Thymus (tissue), 11 donors: ENCODE data around the gene SPAG17. TPM values are rescaled to one million over a fixed set of nuclear protein-coding genes. Genes with fewer than 3 reads are reported as not detected.
A peak's percentile ranks its signal among the peaks of the same experiment; 100 is the strongest.

Experiments
- DNase-seq, 9 donors: peaks; one replicate each; pipeline ENCODE4 v3.0.0-alpha.2; 2013; ENCODE audit warnings: low spot score in 9 of 9, low read depth in 6 of 9, missing footprints in 1 of 9
- H3K27ac ChIP-seq, 2 donors: one replicate each; pipeline ENCODE4 v1.5.1; 2013; ENCODE audit warnings: control low read depth in 1 of 2, low read depth in 1 of 2, low read length in 1 of 2, mild to moderate bottlenecking in 1 of 2, moderate library complexity in 1 of 2
- H3K27me3 ChIP-seq, 2 donors: one replicate each; pipeline ENCODE4 v1.5.1; 2013; ENCODE audit warnings: low read length in 1 of 2; ENCODE audit not compliant: control insufficient read depth in 2 of 2, insufficient read depth in 1 of 2
- H3K36me3 ChIP-seq, 2 donors: one replicate each; pipeline ENCODE4 v1.5.1; 2013; ENCODE audit warnings: low read length in 1 of 2, mild to moderate bottlenecking in 1 of 2, moderate library complexity in 1 of 2; ENCODE audit not compliant: control insufficient read depth in 2 of 2, insufficient read depth in 2 of 2
- H3K4me1 ChIP-seq, 2 donors: one replicate each; pipeline ENCODE4 v1.5.1; 2013; ENCODE audit warnings: low read length in 2 of 2; ENCODE audit not compliant: control insufficient read depth in 2 of 2, insufficient read depth in 2 of 2
- H3K4me3 ChIP-seq, 2 donors: one replicate each; pipeline ENCODE4 v1.5.1; 2013; ENCODE audit warnings: low read length in 2 of 2, control low read depth in 1 of 2, mild to moderate bottlenecking in 1 of 2
- H3K9me3 ChIP-seq, 2 donors: one replicate each; pipeline ENCODE4 v1.5.1; 2013; ENCODE audit warnings: low read length in 1 of 2, mild to moderate bottlenecking in 1 of 2; ENCODE audit not compliant: control insufficient read depth in 2 of 2, insufficient read depth in 1 of 2
- WGBS: extraction: QIAGEN DNeasy Blood & Tissue Kit; methylation state at CpG from one replicate; pipeline ENCODE4 v1.1.7; 2013; 5-methylcytosine and 5-hydroxymethylcytosine counted together
- polyA plus RNA-seq: library from polyadenylated mRNA; stranded (reverse); fragments of 200-250 nt; gene quantifications from one replicate; pipeline ENCODE4 v1.2.3, GENCODE V29; 2013
- total RNA-seq: library from RNA; stranded (reverse); fragments of 120-200 nt; gene quantifications from one replicate; pipeline ENCODE4 v1.2.4, GENCODE V29; 2013
- donor health status: healthy.

Gene SPAG17
- total and polyA plus RNA-seq, 2 donors = 0.33 to 0.50 TPM

DNA sequence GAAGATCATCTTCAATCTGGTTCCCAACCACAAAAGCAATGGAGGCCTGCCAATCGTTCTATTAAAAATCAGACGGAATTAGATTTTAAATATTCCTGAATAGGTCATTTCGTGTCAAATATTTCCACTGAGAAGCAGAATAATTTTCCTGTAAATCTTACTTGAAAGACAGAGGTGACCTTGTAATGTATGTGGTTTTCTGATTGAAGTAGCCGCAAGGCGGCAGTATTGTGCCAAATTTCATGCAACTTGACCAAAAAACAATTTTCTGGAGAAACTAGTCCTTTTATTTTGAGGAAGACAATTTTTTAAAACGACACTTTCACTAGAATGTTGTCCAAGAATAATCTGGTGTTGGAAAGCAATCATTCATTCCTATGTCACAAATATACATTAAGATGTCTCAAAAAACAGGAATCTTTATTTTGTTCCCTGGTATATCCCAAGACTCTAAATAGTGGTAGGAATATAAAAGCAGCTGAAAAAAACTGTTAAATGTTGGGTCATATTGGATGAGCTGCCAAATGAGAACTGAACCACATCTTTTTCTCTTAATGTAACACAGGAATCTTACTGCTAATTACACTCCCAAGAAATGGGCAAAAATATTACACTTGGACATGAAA is 33.6 kb downstream of the SPAG17 start:
- no peaks in the 10 kb centered on the region for H3K4me1 ChIP-seq
- no peak overlapping the region for H3K27ac ChIP-seq
- H3K36me3 ChIP-seq = no peaks in the 10 kb centered on the region
- no peak overlapping the region for H3K4me3 ChIP-seq
- DNase-seq = peak in 8 of 9 donors; percentile 9 to 53 (median 18)
- WGBS = under 1% methylated on average over 6 of the region's 6 CpGs
- H3K27me3 ChIP-seq = no peaks in the 10 kb centered on the region
- no peaks in the 10 kb centered on the region for H3K9me3 ChIP-seq

DNA sequence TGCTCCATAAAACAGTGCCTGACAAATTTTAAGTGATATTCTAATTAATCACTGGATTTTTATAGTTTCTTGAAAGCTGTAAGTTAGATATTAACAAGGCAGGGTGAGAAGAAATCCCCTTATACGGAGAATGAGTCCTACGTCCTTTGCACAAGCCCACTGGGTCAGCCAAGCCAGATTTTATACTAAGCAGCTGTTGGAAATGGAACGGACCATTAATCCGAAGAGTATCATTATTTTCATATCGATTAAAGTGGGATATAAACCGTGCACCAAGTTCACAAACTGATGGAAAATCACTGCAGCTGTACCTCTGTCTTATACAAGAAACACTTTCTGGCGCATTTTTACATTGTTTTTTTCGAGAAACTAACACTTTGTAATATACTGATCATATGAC is 35.2 kb downstream of the SPAG17 start:
- Histone ChIP-seq H3K4me3 (no peak overlapping the region), H3K9me3 (no peaks in the 10 kb centered on the region), H3K36me3 (no peaks in the 10 kb centered on the region), H3K4me1 (no peaks in the 10 kb centered on the region), H3K27ac (no peak overlapping the region), H3K27me3 (no peaks in the 10 kb centered on the region)
- DNase-seq = no peak
- WGBS = 95% methylated on average over 8 of the region's 8 CpGs

DNA sequence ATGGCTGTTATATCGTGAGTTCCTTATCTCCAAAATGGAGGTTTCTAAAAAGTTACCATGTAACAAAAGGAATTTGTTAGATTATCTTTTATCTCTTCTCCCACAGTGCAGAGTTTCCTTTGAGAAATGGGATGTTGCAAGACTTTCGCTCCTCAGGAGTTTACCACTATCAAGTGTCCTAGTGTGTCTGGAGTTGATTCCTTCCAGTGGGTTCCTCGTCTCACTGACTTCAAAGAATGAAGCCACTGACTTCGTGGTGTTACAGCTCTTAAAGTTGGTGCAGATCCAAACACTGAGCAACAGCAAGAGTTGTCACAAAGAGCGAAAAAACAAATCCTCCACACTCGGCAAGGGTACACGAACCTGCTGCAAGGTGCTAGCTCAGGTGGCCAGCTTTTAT is 37.0 kb downstream of the SPAG17 start:
- H3K36me3 ChIP-seq = no peaks in the 10 kb centered on the region
- DNase-seq = no peak
- no peak overlapping the region for H3K27ac ChIP-seq
- WGBS = 90% methylated on average over 7 of the region's 7 CpGs
- H3K9me3 ChIP-seq = no peaks in the 10 kb centered on the region
- no peak overlapping the region for H3K4me3 ChIP-seq
- no peaks in the 10 kb centered on the region for H3K4me1 ChIP-seq
- no peaks in the 10 kb centered on the region for H3K27me3 ChIP-seq

DNA sequence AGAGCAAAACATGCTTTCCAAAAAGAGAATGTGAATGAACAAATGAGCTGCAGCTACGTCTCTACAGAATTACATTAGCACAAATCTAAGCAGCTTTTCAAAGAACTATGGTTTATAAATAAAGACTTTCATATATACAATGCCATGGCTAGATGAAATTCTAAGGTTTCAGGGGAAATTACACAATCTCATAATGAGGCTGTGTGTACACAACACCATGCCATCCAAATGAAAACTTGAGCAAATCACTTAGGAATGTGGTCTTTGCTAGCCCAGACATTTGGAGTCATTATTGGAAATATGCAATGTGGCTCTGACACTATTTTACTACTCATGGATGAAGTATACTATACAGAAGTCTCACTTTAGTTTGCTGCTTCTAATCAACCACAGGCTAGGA is 37.5 kb downstream of the SPAG17 start:
- Histone ChIP-seq H3K36me3 (no peaks in the 10 kb centered on the region), H3K4me1 (no peaks in the 10 kb centered on the region), H3K9me3 (no peaks in the 10 kb centered on the region), H3K27ac (no peak overlapping the region), H3K27me3 (no peaks in the 10 kb centered on the region), H3K4me3 (no peak overlapping the region)
- 92% methylated on average over 1 of the region's 1 CpG for WGBS
- no peak for DNase-seq

DNA sequence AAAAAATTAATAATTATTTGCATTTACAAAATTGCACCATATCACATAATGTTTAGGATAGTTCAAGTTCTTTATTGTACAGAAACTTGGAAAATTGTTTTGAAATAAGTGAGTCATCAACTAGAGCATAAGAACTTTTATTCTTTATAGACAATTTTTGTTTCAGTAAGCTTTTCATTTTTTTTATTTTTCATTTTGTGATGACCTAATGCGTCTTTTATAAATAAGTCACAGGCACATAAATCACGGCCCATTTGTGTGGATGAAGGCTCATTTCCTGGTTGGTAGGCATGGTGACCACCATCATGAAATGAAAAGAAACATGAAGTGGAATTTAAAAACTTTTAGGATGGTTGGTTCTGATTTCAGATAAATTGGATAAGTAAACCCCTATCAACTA is 39.3 kb downstream of the SPAG17 start:
- H3K4me1 ChIP-seq = no peaks in the 10 kb centered on the region
- no peak overlapping the region for H3K27ac ChIP-seq
- 97% methylated on average over 2 of the region's 2 CpGs for WGBS
- no peak for DNase-seq
- H3K27me3 ChIP-seq = no peaks in the 10 kb centered on the region
- no peaks in the 10 kb centered on the region for H3K36me3 ChIP-seq
- H3K4me3 ChIP-seq = no peak overlapping the region
- no peaks in the 10 kb centered on the region for H3K9me3 ChIP-seq

DNA sequence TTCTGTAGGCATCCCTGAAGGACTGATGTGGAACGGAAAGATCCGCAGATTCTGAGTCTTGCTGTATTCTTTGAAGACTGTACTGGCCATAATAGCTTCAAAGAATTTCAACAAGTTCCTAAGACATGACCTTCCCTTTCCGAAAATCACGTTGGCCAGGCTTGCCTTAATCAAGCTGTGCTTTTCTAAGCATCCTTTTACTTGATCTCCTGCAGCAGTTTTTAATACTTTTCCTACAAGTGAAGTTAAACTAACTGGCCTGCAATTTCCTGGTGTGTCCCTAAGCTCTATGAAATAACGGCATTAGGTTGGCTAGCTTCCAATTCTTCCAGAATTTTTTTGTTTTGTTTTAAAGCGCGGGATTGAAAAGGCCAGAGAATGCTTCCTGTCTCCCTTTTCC is 40.3 kb downstream of the SPAG17 start:
- WGBS = 94% methylated on average over 7 of the region's 7 CpGs
- no peak for DNase-seq

DNA sequence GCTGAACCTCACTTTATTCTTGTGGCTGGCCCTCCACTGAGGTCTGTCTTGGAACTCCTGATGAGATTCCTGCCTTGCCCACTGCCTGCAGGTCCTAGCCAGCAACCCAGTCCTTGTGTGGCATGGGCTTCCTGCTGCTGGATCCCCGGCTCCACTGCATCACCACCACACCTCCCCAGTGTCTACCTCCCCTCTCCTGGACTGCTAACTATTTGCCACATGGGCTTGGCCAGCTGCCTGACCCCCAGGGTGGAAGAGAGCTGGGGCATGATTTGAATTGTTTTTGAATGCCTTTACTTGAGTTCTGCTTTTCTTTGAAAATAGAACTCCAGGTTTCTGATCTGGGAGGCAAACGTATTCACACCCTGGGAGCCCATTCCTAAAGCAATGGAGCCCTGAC is 41.2 kb downstream of the SPAG17 start:
- Histone ChIP-seq H3K27me3 (no peaks in the 10 kb centered on the region), H3K9me3 (no peaks in the 10 kb centered on the region), H3K36me3 (no peaks in the 10 kb centered on the region), H3K4me3 (no peak overlapping the region), H3K27ac (no peak overlapping the region), H3K4me1 (no peaks in the 10 kb centered on the region)
- no peak for DNase-seq
- 83% methylated on average over 2 of the region's 2 CpGs for WGBS

More for the DNA sequence above, 40.3 kb downstream of the SPAG17 start:
- Histone ChIP-seq H3K27me3 (no peaks in the 10 kb centered on the region), H3K27ac (no peak overlapping the region), H3K9me3 (no peaks in the 10 kb centered on the region), H3K4me1 (no peaks in the 10 kb centered on the region), H3K4me3 (no peak overlapping the region), H3K36me3 (no peaks in the 10 kb centered on the region)

DNA sequence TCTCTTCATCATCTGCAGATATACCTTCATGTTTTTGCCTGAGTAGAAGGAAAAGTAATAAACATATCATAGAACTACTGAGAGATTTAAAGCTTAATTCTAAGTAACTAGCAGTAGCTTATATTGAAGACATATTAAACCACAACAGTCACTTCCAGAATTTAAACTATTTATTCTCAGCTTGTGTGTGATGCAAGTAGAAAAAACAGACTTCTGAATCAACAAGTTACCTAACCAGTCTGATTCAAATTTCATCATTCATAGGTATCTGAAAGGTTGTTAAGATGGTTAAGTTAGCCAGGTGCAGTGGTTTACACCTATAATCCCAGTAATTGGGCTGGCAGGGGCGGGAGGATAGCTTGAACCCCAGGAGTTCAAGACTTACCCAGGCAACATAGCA is 41.9 kb downstream of the SPAG17 start:
- H3K27me3 ChIP-seq = no peaks in the 10 kb centered on the region
- no peaks in the 10 kb centered on the region for H3K9me3 ChIP-seq
- H3K36me3 ChIP-seq = no peaks in the 10 kb centered on the region
- no peak overlapping the region for H3K4me3 ChIP-seq
- DNase-seq = no peak
- no peaks in the 10 kb centered on the region for H3K4me1 ChIP-seq
- no peak overlapping the region for H3K27ac ChIP-seq
- WGBS = 91% methylated on average over 1 of the region's 1 CpG

DNA sequence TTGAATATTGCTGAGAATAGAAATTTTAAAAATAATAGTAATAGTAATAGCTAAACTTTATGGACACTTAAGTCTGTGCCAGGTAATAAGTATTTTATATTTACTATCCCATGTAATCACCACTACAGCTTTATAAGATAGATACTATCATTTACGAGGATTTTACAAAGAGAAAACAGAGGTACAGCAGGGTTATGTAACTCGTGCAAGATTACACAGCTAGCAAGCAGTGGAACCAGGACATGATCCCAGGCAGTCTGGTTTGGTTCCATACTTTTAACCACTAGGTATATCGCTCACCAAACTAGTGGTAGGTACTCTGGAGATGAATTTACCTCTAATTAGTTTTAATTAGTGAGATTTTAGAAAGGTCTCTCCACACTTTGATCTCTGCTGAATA is 42.5 kb downstream of the SPAG17 start:
- H3K27ac ChIP-seq = no peak overlapping the region
- no peak overlapping the region for H3K4me3 ChIP-seq
- no peaks in the 10 kb centered on the region for H3K9me3 ChIP-seq
- no peak for DNase-seq
- H3K4me1 ChIP-seq = no peaks in the 10 kb centered on the region
- no peaks in the 10 kb centered on the region for H3K36me3 ChIP-seq
- H3K27me3 ChIP-seq = no peaks in the 10 kb centered on the region
- WGBS = 88% methylated on average over 3 of the region's 3 CpGs

DNA sequence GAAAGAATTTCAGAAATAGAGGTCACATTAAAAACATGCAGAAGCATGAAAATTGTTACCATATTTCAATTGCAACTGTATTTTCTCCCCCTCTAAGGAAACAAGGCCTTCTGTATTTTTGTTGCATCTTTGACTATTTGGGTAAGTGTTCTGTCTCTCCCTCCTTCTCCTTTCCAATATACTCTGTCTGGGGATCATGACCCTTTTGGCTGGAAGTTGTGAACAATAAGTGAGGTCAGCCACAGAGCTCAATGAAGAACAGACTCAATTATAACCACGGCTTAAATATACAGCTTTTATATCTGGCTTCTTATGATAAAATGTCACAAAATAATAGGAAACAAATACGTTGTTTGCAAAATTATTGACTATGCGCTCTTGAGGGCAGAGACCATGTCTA is 47.1 kb downstream of the SPAG17 start:
- Histone ChIP-seq H3K4me3 (no peak overlapping the region), H3K4me1 (no peaks in the 10 kb centered on the region), H3K36me3 (no peaks in the 10 kb centered on the region), H3K27me3 (no peaks in the 10 kb centered on the region), H3K27ac (no peak overlapping the region), H3K9me3 (no peaks in the 10 kb centered on the region)
- no peak for DNase-seq
- 98% methylated on average over 3 of the region's 3 CpGs for WGBS
